A549 (cell line): ENCODE results near the gene MAPK1. TPM values are rescaled to one million over a fixed set of nuclear protein-coding genes. Genes with fewer than 3 reads are reported as not detected.

ENCODE experiments used
- HES2 ChIP-seq: fragments of >200 bp; sonication (Bioruptor Twin); formaldehyde crosslinking; IDR thresholded peaks from 2 replicates; pipeline ENCODE4 v1.6.1; 2016
- REST ChIP-seq: fragments of 200-600 bp; sonication (generic); IDR thresholded peaks from 2 replicates; pipeline ENCODE4 v1.6.1; 2016; ENCODE audit warnings: antibody characterized with exemption, mild to moderate bottlenecking, moderate library complexity
- polyA plus RNA-seq, 4 experiments: library from polyadenylated mRNA; depleted of rRNA in 3 of 4; stranded (reverse); fragments of >200 nt; fragmentation: RNase III in 1 of 4; extraction: RNeasy Plus Mini Kit Qiagen cat#74134 plus additional on column Dnase treatment in 1 of 4; gene quantifications; 2 replicates in 3 of 4; 3 replicates in 1 of 4; pipeline ENCODE4 v1.2.3, GENCODE V29; 2011 to 2017
- small RNA-seq, 6 experiments: library from RNA; depleted of rRNA; stranded (forward); fragments of <200 nt; gene quantifications; one replicate each; pipeline ENCODE3, GENCODE V24; 2012

MAPK1 gene
- polyA plus RNA-seq, 2 of the 4 experiments (the other 2 are of a cell fraction) = 28.8 to 85.5 TPM

GRCh38 chr22:21707677-21708076, 159.8 kb downstream of the MAPK1 start (continued):
- no peak for TF ChIP-seq REST
- no peak for TF ChIP-seq HES2

Small RNA genes within 50 kb of the gene (small RNA-seq; reads per million reads assigned to genes)
- 0 reads per million in 6 experiments for gene RN7SL280P
- gene RNA5SP493 = 0 to 89.9 (median 0) reads per million in 6 experiments

Other genes starting within 250 kb of the MAPK1 start
- 24.8 and 27.0 TPM in 2 replicates for gene YDJC, start 237.6 kb downstream of the MAPK1 start, polyA plus RNA-seq (2011; rRNA removed)
- 28.3 to 29.9 TPM (median 28.3 TPM) in 3 replicates for gene YDJC, start 237.6 kb downstream of the MAPK1 start, polyA plus RNA-seq (2017; fragmentation: RNase III; extraction: RNeasy Plus Mini Kit Qiagen cat#74134 plus additional on column Dnase treatment)
- 0.05 TPM in 1 of 2 replicates, not detected in the other for gene CCDC116, start 234.9 kb downstream of the MAPK1 start, polyA plus RNA-seq (2011; rRNA removed)
- gene CCDC116, start 234.9 kb downstream of the MAPK1 start, polyA plus RNA-seq (2017; fragmentation: RNase III; extraction: RNeasy Plus Mini Kit Qiagen cat#74134 plus additional on column Dnase treatment) = 0.04 to 0.06 TPM in 2 of 3 replicates, not detected in the other
- 13.7 and 17.5 TPM in 2 replicates for gene SDF2L1, start 225.3 kb downstream of the MAPK1 start, polyA plus RNA-seq (2011; rRNA removed)
- gene SDF2L1, start 225.3 kb downstream of the MAPK1 start, polyA plus RNA-seq (2017; fragmentation: RNase III; extraction: RNeasy Plus Mini Kit Qiagen cat#74134 plus additional on column Dnase treatment) = 38.8 to 41.9 TPM (median 41.0 TPM) in 3 replicates
- gene PPIL2, start 201.6 kb downstream of the MAPK1 start, polyA plus RNA-seq (2011; rRNA removed) = 38.7 and 39.0 TPM in 2 replicates
- 30.8 to 34.0 TPM (median 31.4 TPM) in 3 replicates for gene PPIL2, start 201.6 kb downstream of the MAPK1 start, polyA plus RNA-seq (2017; fragmentation: RNase III; extraction: RNeasy Plus Mini Kit Qiagen cat#74134 plus additional on column Dnase treatment)
- gene YPEL1, start 131.9 kb downstream of the MAPK1 start, polyA plus RNA-seq (2011; rRNA removed) = 0.59 and 0.65 TPM in 2 replicates
- 0.07 to 0.36 TPM (median 0.22 TPM) in 3 replicates for gene YPEL1, start 131.9 kb downstream of the MAPK1 start, polyA plus RNA-seq (2017; fragmentation: RNase III; extraction: RNeasy Plus Mini Kit Qiagen cat#74134 plus additional on column Dnase treatment)
- 9.4 and 11.0 TPM in 2 replicates for gene PPM1F, start 85.2 kb upstream of the MAPK1 start, polyA plus RNA-seq (2011; rRNA removed)
- 14.2 to 14.6 TPM (median 14.3 TPM) in 3 replicates for gene PPM1F, start 85.2 kb upstream of the MAPK1 start, polyA plus RNA-seq (2017; fragmentation: RNase III; extraction: RNeasy Plus Mini Kit Qiagen cat#74134 plus additional on column Dnase treatment)
- 11.5 and 16.7 TPM in 2 replicates for gene TOP3B, start 115.1 kb upstream of the MAPK1 start, polyA plus RNA-seq (2011; rRNA removed)
- gene TOP3B, start 115.1 kb upstream of the MAPK1 start, polyA plus RNA-seq (2017; fragmentation: RNase III; extraction: RNeasy Plus Mini Kit Qiagen cat#74134 plus additional on column Dnase treatment) = 19.8 to 22.6 TPM (median 21.0 TPM) in 3 replicates